B cell (primary cell): ENCODE results near the gene BARHL1. TPM values are rescaled to one million over a fixed set of nuclear protein-coding genes. Genes with fewer than 3 reads are reported as not detected.

ENCODE experiments used
- ATAC-seq: fragments of 200-7000 bp; cut with Tn5 transposase; one replicate; pipeline ENCODE4 v1.10.0; 2021; ENCODE audit warnings: low read depth, mild to moderate bottlenecking, moderate number of reproducible peaks, moderate library complexity
- CTCF ChIA-PET: fragments of 350-600 bp; sonication (Branson Sonifier 250); formaldehyde crosslinking; loops from one replicate; lab custom pipeline; 2021; ENCODE audit warnings: antibody characterized with exemption, inconsistent platforms; lab: Charles Lee
- POLR2A ChIA-PET: fragments of 350-600 bp; sonication (Branson Sonifier 250); formaldehyde crosslinking; loops from one replicate; lab custom pipeline; 2021; ENCODE audit warnings: antibody characterized with exemption; lab: Charles Lee
- DNase-seq: peaks from one replicate; pipeline ENCODE4 v3.0.0; 2013
- H2AFZ ChIP-seq: 2 replicates; pipeline ENCODE4 v1.6.1; 2012; ENCODE audit warnings: mild to moderate bottlenecking, low read depth, low read length; ENCODE audit not compliant: insufficient read depth, poor library complexity, severe bottlenecking
- H3K27ac ChIP-seq, 2 donors: 1 replicate in 1 of 2; 2 replicates in 1 of 2; pipeline ENCODE4 v1.5.1; 2012 to 2013; ENCODE audit warnings: low read length in 2 of 2, mild to moderate bottlenecking in 2 of 2, moderate library complexity in 1 of 2
- H3K27me3 ChIP-seq, 4 experiments: fragments of 200-600 bp in 1 of 4; sonication (generic) in 1 of 4; replicated peaks in 1 of 4; 1 replicate in 2 of 4; 2 replicates in 2 of 4; pipeline versions ENCODE4 v1.6.1 to v1.7.0; 2013 to 2016; ENCODE audit warnings: low read length in 3 of 4, mild to moderate bottlenecking in 2 of 4, mixed read lengths in 1 of 4, moderate library complexity in 1 of 4; ENCODE audit not compliant: insufficient read depth in 4 of 4, control insufficient read depth in 3 of 4; ENCODE audit errors: control extremely low read depth in 1 of 4
- H3K36me3 ChIP-seq, 2 experiments: replicated peaks in 1 of 2; 1 replicate in 1 of 2; 2 replicates in 1 of 2; pipeline versions ENCODE4 v1.6.1 to v1.7.1; 2013; ENCODE audit warnings: low read length in 1 of 2; ENCODE audit not compliant: insufficient read depth in 2 of 2, control insufficient read depth in 1 of 2; ENCODE audit errors: control extremely low read depth in 1 of 2, extremely low read depth in 1 of 2
- H3K4me1 ChIP-seq, 2 donors: fragments of 200-600 bp in 1 of 2; sonication (generic) in 1 of 2; 1 replicate in 1 of 2; 2 replicates in 1 of 2; pipeline versions ENCODE4 v1.5.1 to v1.6.1; 2013 to 2017; ENCODE audit warnings: low read length in 2 of 2; ENCODE audit not compliant: control insufficient read depth in 2 of 2, insufficient read depth in 2 of 2
- H3K4me2 ChIP-seq: replicated peaks from 2 replicates; pipeline ENCODE3; 2012; ENCODE audit warnings: mild to moderate bottlenecking, low read depth, low read length; ENCODE audit not compliant: poor library complexity, severe bottlenecking
- H3K4me3 ChIP-seq, 5 experiments: fragments of 200-600 bp in 1 of 5; sonication (generic) in 1 of 5; 1 replicate in 3 of 5; 2 replicates in 2 of 5; pipeline versions ENCODE4 v1.5.1 to v1.7.0; 2011 to 2016; ENCODE audit warnings: low read length in 4 of 5, mild to moderate bottlenecking in 4 of 5, low read depth in 2 of 5, control low read depth in 1 of 5, moderate library complexity in 1 of 5; ENCODE audit not compliant: insufficient read depth in 1 of 5; ENCODE audit errors: control extremely low read depth in 1 of 5, extremely low read depth in 1 of 5
- H3K79me2 ChIP-seq: fragments of 200-600 bp; sonication (generic); one replicate; pipeline ENCODE4 v1.6.0; 2016; ENCODE audit warnings: low read length; ENCODE audit not compliant: control insufficient read depth, insufficient read depth
- H3K9ac ChIP-seq: fragments of 200-600 bp; sonication (generic); 2 replicates; pipeline ENCODE4 v1.6.1; 2017; ENCODE audit warnings: mild to moderate bottlenecking, low read length, moderate library complexity
- H3K9me3 ChIP-seq, 3 donors: one replicate each; pipeline versions ENCODE4 v1.6.1 to v1.7.1; 2013; ENCODE audit warnings: low read length in 2 of 3; ENCODE audit not compliant: control insufficient read depth in 2 of 3, insufficient read depth in 1 of 3; ENCODE audit errors: control extremely low read depth in 1 of 3
- H4K20me1 ChIP-seq: 2 replicates; pipeline ENCODE4 v1.6.0; 2012; ENCODE audit warnings: mild to moderate bottlenecking, low read length; ENCODE audit not compliant: insufficient read depth, control insufficient read depth, poor library complexity, severe bottlenecking
- H3K27ac Mint-ChIP-seq: one replicate; pipeline ENCODE4 v1.8.0; 2021; ENCODE audit warnings: mixed read lengths
- H3K27me3 Mint-ChIP-seq: one replicate; pipeline ENCODE4 v1.8.0; 2021; ENCODE audit warnings: mixed read lengths
- H3K4me1 Mint-ChIP-seq: one replicate; pipeline ENCODE4 v1.8.0; 2021; ENCODE audit warnings: mixed read lengths
- H3K4me3 Mint-ChIP-seq: one replicate; pipeline ENCODE4 v1.8.0; 2021; ENCODE audit warnings: mixed read lengths
- H3K9me3 Mint-ChIP-seq: one replicate; pipeline ENCODE4 v1.8.0; 2022; ENCODE audit warnings: mixed read lengths; ENCODE audit not compliant: insufficient read depth
- CTCF ChIP-seq: fragments of 200-600 bp; IDR thresholded peaks from one replicate; pipeline ENCODE4 v1.8.0; 2022; ENCODE audit warnings: antibody characterized with exemption, mild to moderate bottlenecking
- EZH2 ChIP-seq: IDR thresholded peaks from 2 replicates; pipeline ENCODE4 v1.6.1; 2012; ENCODE audit warnings: borderline replicate concordance, low read depth, mild to moderate bottlenecking, moderate library complexity, low read length; ENCODE audit not compliant: insufficient read depth, poor library complexity, severe bottlenecking
- WGBS: methylation state at CpG from one replicate; pipeline ENCODE4 v1.1.5; 2013; ENCODE audit warnings: missing lambda C conversion rate; ENCODE audit not compliant: insufficient coverage; 5-methylcytosine and 5-hydroxymethylcytosine counted together
- intact Hi-C: fragments of 100-400 bp; cut with micrococcal nuclease; formaldehyde crosslinking; loops from one replicate; pipeline ENCODE4 v1.10.0; 2022
- polyA plus RNA-seq: library from polyadenylated mRNA; depleted of rRNA; stranded (reverse); fragments of >200 nt; gene quantifications from 2 replicates; pipeline ENCODE4 v1.2.3, GENCODE V29; 2012
- total RNA-seq, 2 donors: library from RNA; stranded (reverse); fragments of 120-200 nt in 1 of 2; gene quantifications; 1 replicate in 1 of 2; 2 replicates in 1 of 2; pipeline versions ENCODE4 v1.2.3 to v1.2.4, GENCODE V29; 2013 to 2022

Gene BARHL1
- total and polyA plus RNA-seq, 2 donors (not counting 1 experiment from before 2014, with no cell fraction given) = not detected

GRCh38 chr9:132615774-132616173 is 33.4 kb downstream of the BARHL1 start:
- no peaks in the 10 kb centered on the region for H3K9me3 Mint-ChIP-seq
- ATAC-seq (no peak), DNase-seq (no peak)
- Histone ChIP-seq H4K20me1 (no peaks in the 10 kb centered on the region), H3K27ac (no peak overlapping the region), H3K4me1 (no peaks in the 10 kb centered on the region), H3K9ac (no peak overlapping the region), H3K4me3 (no peak overlapping the region), H2AFZ (no peak overlapping the region), H3K9me3 (no peaks in the 10 kb centered on the region), H3K27me3 (no peaks in the 10 kb centered on the region), H3K4me2 (no peak overlapping the region), H3K79me2 (no peaks in the 10 kb centered on the region), H3K36me3 (peaks cover 0 to 56% of the 10 kb centered on the region in 2 experiments)
- ChIA-PET CTCF (no interaction called here), POLR2A (no interaction called here)
- H3K27me3 Mint-ChIP-seq = no peaks in the 10 kb centered on the region
- no CpG with 5 or more reads among the region's 2 CpGs for WGBS
- H3K4me1 Mint-ChIP-seq = no peaks in the 10 kb centered on the region
- intact Hi-C loops = no loop called here
- TF ChIP-seq EZH2 (no peak), CTCF (no peak)
- H3K4me3 Mint-ChIP-seq = no peak overlapping the region
- no peak overlapping the region for H3K27ac Mint-ChIP-seq

- Histone ChIP-seq H3K4me2 (no peak overlapping the region), H3K27me3 (no peaks in the 10 kb centered on the region), H3K4me3 (no peak overlapping the region), H3K9ac (no peak overlapping the region), H3K9me3 (no peaks in the 10 kb centered on the region), H3K4me1 (no peaks in the 10 kb centered on the region), H3K36me3 (peaks cover 0 to 46% of the 10 kb centered on the region in 2 experiments), H4K20me1 (no peaks in the 10 kb centered on the region), H2AFZ (no peak overlapping the region), H3K27ac (no peak overlapping the region), H3K79me2 (no peaks in the 10 kb centered on the region)
- Mint-ChIP-seq H3K4me3 (no peak overlapping the region), H3K4me1 (no peaks in the 10 kb centered on the region), H3K9me3 (no peaks in the 10 kb centered on the region), H3K27me3 (no peaks in the 10 kb centered on the region), H3K27ac (no peak overlapping the region)
- WGBS = 100% methylated on average over 3 of the region's 5 CpGs
- DNase-seq (no peak), ATAC-seq (no peak)
- TF ChIP-seq EZH2 (no peak), CTCF (no peak)
- CTCF ChIA-PET = no interaction called here
- POLR2A ChIA-PET = no interaction called here
- intact Hi-C loops = no loop called here
These were observed 34.3 kb downstream of the BARHL1 start for GRCh38 chr9:132616725-132617124.
